ENCODE results near the gene FIP1L1. TPM values are rescaled to one million over a fixed set of nuclear protein-coding genes. Genes with fewer than 3 reads are reported as not detected.

Gene FIP1L1
- total and polyA plus RNA-seq, 2 of the 4 experiments (the other 2 are of a cell fraction) = 31.1 to 37.5 TPM

DNA sequence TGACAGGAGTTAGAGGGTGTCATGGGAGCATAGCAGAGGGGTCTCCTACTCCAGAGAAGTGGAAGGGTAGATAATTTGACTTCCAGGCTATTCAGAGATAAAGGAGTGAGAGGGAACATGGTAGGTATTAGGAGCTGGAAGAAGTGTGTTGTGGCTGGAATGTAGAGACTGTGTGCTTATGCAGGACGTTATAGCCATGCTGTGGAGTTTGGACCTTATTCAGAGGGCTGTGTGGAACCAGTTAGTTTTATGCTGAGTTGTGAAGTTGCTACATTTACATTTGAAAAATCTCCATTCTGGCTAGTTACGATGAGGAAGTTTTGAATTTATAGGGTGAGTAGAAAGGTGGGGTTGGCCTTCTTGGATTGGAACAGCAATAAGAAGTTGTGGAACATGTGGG, 67.5 kb downstream of the FIP1L1 start:
- H3K9me3 ChIP-seq (ENCODE audit: control insufficient read depth, insufficient read depth, low read length) = no peaks in the 10 kb centered on the region
- no peak for ATAC-seq (ENCODE audit: low read depth)
- H3K79me1 ChIP-seq (ENCODE audit: low read depth in 1 of 2, low read length in 2 of 2) = peaks cover 2 to 10% of the 10 kb centered on the region in 2 experiments; a peak in 3 of 4 replicates
- H2AK9ac ChIP-seq (replicated peaks; ENCODE audit: low read depth, low read length, poor library complexity) = no peak overlapping the region
- 100% methylated on average over 1 of the region's 2 CpGs; no CpG with 5 or more reads in 1 of the 2 experiments for whole genome bisulfite sequencing, 2 experiments (ENCODE audit: extremely low coverage in 2 of 2, insufficient read length in 1 of 2)
- no peaks in the 10 kb centered on the region for H3K27me3 ChIP-seq (ENCODE audit: control insufficient read depth, insufficient read depth, low read length)
- H3K14ac ChIP-seq (replicated peaks; ENCODE audit: low read depth, low read length) = no peak overlapping the region
- H3K36me3 ChIP-seq (ENCODE audit: control insufficient read depth, insufficient read depth, low read length) = peaks cover 8% of the 10 kb centered on the region
- no peak overlapping the region for H3K4ac ChIP-seq (ENCODE audit: low read depth, low read length)
- intact Hi-C loops (cut with micrococcal nuclease) = no loop called here
- TF ChIP-seq CEBPB (IDR thresholded peaks at IDR 0.05; ENCODE audit: low read depth, low read length) (no peak), MAZ (IDR thresholded peaks at IDR 0.05; ENCODE audit: borderline replicate concordance, low read depth, low read length) (no peak), POLR2A (IDR thresholded peaks at IDR 0.05; ENCODE audit: low read depth, low read length) (no peak), ELK1 (IDR thresholded peaks at IDR 0.05; ENCODE audit: borderline replicate concordance, low read depth, low read length) (no peak), CTCF (conservative IDR thresholded peaks at IDR 0.05; ENCODE audit: low read depth, low read length) (no peak), RAD21 (IDR thresholded peaks at IDR 0.05; ENCODE audit: low read length) (no peak), BHLHE40 (IDR thresholded peaks at IDR 0.05; ENCODE audit: low read depth, low read length) (no peak)
- H2AFZ ChIP-seq (replicated peaks; ENCODE audit: low read length, poor library complexity) = no peak overlapping the region
- no peak overlapping the region for H3K9ac ChIP-seq (ENCODE audit: low read depth, low read length)
- ChIA-PET POLR2A (ENCODE audit: unreplicated experiment) (no interaction called here), CTCF (no interaction called here)
- no peak for DNase-seq
- no peak overlapping the region for H2AK5ac ChIP-seq (ENCODE audit: low read depth, low read length)
- H2BK5ac ChIP-seq (ENCODE audit: low read depth, low read length, poor library complexity, severe bottlenecking) = no peak overlapping the region
- no peaks in the 10 kb centered on the region for H3K4me1 ChIP-seq (ENCODE audit: control insufficient read depth, insufficient read depth, low read length)
- H4K91ac ChIP-seq (ENCODE audit: insufficient read depth, low read depth, low read length) = no peak overlapping the region
- no peak overlapping the region for H3K23ac ChIP-seq (ENCODE audit: low read depth, low read length)
- H4K8ac ChIP-seq (ENCODE audit: low read depth in 2 of 2, low read length in 2 of 2) = no peak overlapping the region
- no peak overlapping the region for H3K56ac ChIP-seq (ENCODE audit: extremely low read depth, insufficient read depth, low read length)
- H2BK20ac ChIP-seq (ENCODE audit: low read depth, low read length) = no peak overlapping the region
- H4K20me1 ChIP-seq (ENCODE audit: insufficient read depth, low read length) = no peaks in the 10 kb centered on the region
- H3K4me2 ChIP-seq (ENCODE audit: low read depth, low read length) = no peak overlapping the region
- no peak overlapping the region for H3K4me3 ChIP-seq (ENCODE audit: insufficient read depth, low read depth, low read length)
- H2BK120ac ChIP-seq (ENCODE audit: low read depth, low read length) = no peak overlapping the region
- no TSS peak for BruUV-seq (replicated peaks)
- in situ Hi-C loops (cut with MboI; ENCODE audit: low sequenced_read_pairs) = no loop called here
- H4K5ac ChIP-seq (ENCODE audit: low read depth, low read length) = no peak overlapping the region
- H2BK15ac ChIP-seq (ENCODE audit: low read depth, low read length) = no peak overlapping the region
- no peak overlapping the region for H3K27ac ChIP-seq (ENCODE audit: insufficient read depth, low read length)
- dilution Hi-C loops (cut with HindIII; ENCODE audit: low sequenced_read_pairs, unreplicated experiment) = no loop called here
- H3K18ac ChIP-seq (ENCODE audit: low read depth, low read length) = no peak overlapping the region
- peaks cover 2% of the 10 kb centered on the region; the same call in 1 of the 2 replicates for H3K9me1 ChIP-seq (ENCODE audit: insufficient read depth, low read length)
